Measurements from ENCODE around the gene ESR1.

Gene ESR1

GRCh38 chr6:151916680-151917164 is 109.2 kb downstream of the ESR1 start:
- no peak for TF ChIP-seq CTCF (conservative IDR thresholded peaks at IDR 0.05)
- H3K27ac ChIP-seq, result no peak overlapping the region

- H3K27ac ChIP-seq, result no peak overlapping the region
- TF ChIP-seq CTCF (conservative IDR thresholded peaks at IDR 0.05), result no peak
Measured at GRCh38 chr6:151917531-151918329, 110.2 kb downstream of the ESR1 start.

GRCh38 chr6:151940307-151940706 is 132.8 kb downstream of the ESR1 start:
- TF ChIP-seq CTCF (conservative IDR thresholded peaks at IDR 0.05), result no peak
- H3K27ac ChIP-seq, result no peak overlapping the region

GRCh38 chr6:151948002-151948743 is 140.7 kb downstream of the ESR1 start:
- H3K27ac ChIP-seq, result no peak overlapping the region
- TF ChIP-seq CTCF (conservative IDR thresholded peaks at IDR 0.05), result no peak

- H3K27ac ChIP-seq, result no peak overlapping the region
- TF ChIP-seq CTCF (conservative IDR thresholded peaks at IDR 0.05), result no peak
Measured at GRCh38 chr6:151958332-151958731, 150.8 kb downstream of the ESR1 start.

GRCh38 chr6:151959086-151959485 is 151.6 kb downstream of the ESR1 start:
- no peak overlapping the region for H3K27ac ChIP-seq
- TF ChIP-seq CTCF (conservative IDR thresholded peaks at IDR 0.05), result no peak

- TF ChIP-seq CTCF (conservative IDR thresholded peaks at IDR 0.05), result no peak
- no peak overlapping the region for H3K27ac ChIP-seq
Measured at GRCh38 chr6:151961809-151962208, 154.3 kb downstream of the ESR1 start.

All from VCaP (cell line).